A673 (cell line): ENCODE data around the gene ZFAND2B. TPM values are rescaled to one million over a fixed set of nuclear protein-coding genes. Genes with fewer than 3 reads are reported as not detected.

Source experiments
- BruUV-seq: library from RNA; stranded (reverse); fragments of 400-500 nt; replicated peaks from 2 replicates; lab custom pipeline; 2021; lab: Mats Ljungman, UMichigan
- CTCF ChIA-PET: fragments of 300-600 bp; sonication (Branson Sonifier 250); formaldehyde crosslinking; loops from one replicate; lab custom pipeline; 2022; ENCODE audit warnings: antibody characterized with exemption; lab: Charles Lee
- POLR2A ChIA-PET: fragments of 300-600 bp; sonication (Branson Sonifier 250); formaldehyde crosslinking; loops from one replicate; lab custom pipeline; 2022; ENCODE audit warnings: antibody characterized with exemption; ENCODE audit not compliant: low non-redundant PET; lab: Charles Lee
- DNase-seq: peaks from one replicate; pipeline ENCODE4 v3.0.0-alpha.2; 2015; ENCODE audit warnings: low spot score
- H3K27ac ChIP-seq: fragments of 200-600 bp; sonication (generic); 2 replicates; pipeline ENCODE4 v1.5.1; 2016; ENCODE audit warnings: mixed run types, low read depth, mild to moderate bottlenecking, mixed read lengths, antibody characterized with exemption, low read length; ENCODE audit not compliant: poor library complexity, severe bottlenecking
- H3K27me3 ChIP-seq: fragments of 200-600 bp; sonication (generic); replicated peaks from 2 replicates; pipeline ENCODE4 v1.6.1; 2017; ENCODE audit warnings: mixed run types, low read depth, mild to moderate bottlenecking, mixed read lengths, antibody characterized with exemption, low read length; ENCODE audit not compliant: insufficient read depth, poor library complexity
- H3K36me3 ChIP-seq: fragments of 200-600 bp; sonication (generic); 2 replicates; pipeline ENCODE4 v1.6.1; 2016; ENCODE audit warnings: mixed run types, mild to moderate bottlenecking, mixed read lengths, antibody characterized with exemption, low read length; ENCODE audit not compliant: insufficient read depth, poor library complexity, severe bottlenecking
- H3K4me1 ChIP-seq: fragments of 200-600 bp; sonication (generic); 2 replicates; pipeline ENCODE4 v1.6.1; 2017; ENCODE audit warnings: mixed run types, mild to moderate bottlenecking, mixed read lengths, antibody characterized with exemption, low read length; ENCODE audit not compliant: insufficient read depth, poor library complexity, severe bottlenecking
- H3K4me3 ChIP-seq: fragments of 200-600 bp; sonication (generic); 2 replicates; pipeline ENCODE4 v1.5.1; 2016; ENCODE audit warnings: low read depth, mixed run types, mild to moderate bottlenecking, mixed read lengths, low read length; ENCODE audit not compliant: poor library complexity, severe bottlenecking
- H3K9me3 ChIP-seq: fragments of 200-600 bp; sonication (generic); 2 replicates; pipeline ENCODE4 v1.6.1; 2016; ENCODE audit warnings: mixed run types, low read depth, mild to moderate bottlenecking, mixed read lengths, antibody characterized with exemption, low read length; ENCODE audit not compliant: poor library complexity, severe bottlenecking
- EZH2 ChIP-seq: fragments of 200-600 bp; sonication (generic); IDR thresholded peaks from 2 replicates; pipeline ENCODE4 v1.6.1; 2017; ENCODE audit warnings: borderline replicate concordance, low read depth, mild to moderate bottlenecking, mixed read lengths, antibody characterized with exemption, low read length; ENCODE audit not compliant: poor library complexity, severe bottlenecking
- intact Hi-C: fragments of 100-400 bp; cut with micrococcal nuclease; formaldehyde crosslinking; loops from one replicate; pipeline ENCODE4 v1.10.0; 2022; ENCODE audit not compliant: unreplicated experiment
- total RNA-seq: library from RNA; stranded (reverse); gene quantifications from 2 replicates; pipeline ENCODE4 v1.2.3, GENCODE V29; 2021
- TF ChIP-seq, protein P1 (sequence below): fragments of 300-800, 200-600 bp; sonication (generic); conservative IDR thresholded peaks from 2 replicates; pipeline ENCODE4 v1.5.1; 2017; ENCODE audit warnings: low read depth, mild to moderate bottlenecking, antibody characterized with exemption, low read length, moderate library complexity, mixed read lengths

The ZFAND2B gene
- total RNA-seq, 1 experiment from 2014 or later, result 20.0 TPM

- Histone ChIP-seq H3K4me1 (peaks cover 37% of the 10 kb centered on the region), H3K4me3 (peak overlapping the region; percentile 71), H3K27ac (peak overlapping the region; percentile 62), H3K27me3 (peaks cover 22% of the 10 kb centered on the region), H3K9me3 (no peaks in the 10 kb centered on the region), H3K36me3 (peaks cover 5% of the 10 kb centered on the region)
- TSS peak; percentile 41 for BruUV-seq
- intact Hi-C loops, result no loop called here
- no peak for TF ChIP-seq EZH2
- TF ChIP-seq, protein P1, sequence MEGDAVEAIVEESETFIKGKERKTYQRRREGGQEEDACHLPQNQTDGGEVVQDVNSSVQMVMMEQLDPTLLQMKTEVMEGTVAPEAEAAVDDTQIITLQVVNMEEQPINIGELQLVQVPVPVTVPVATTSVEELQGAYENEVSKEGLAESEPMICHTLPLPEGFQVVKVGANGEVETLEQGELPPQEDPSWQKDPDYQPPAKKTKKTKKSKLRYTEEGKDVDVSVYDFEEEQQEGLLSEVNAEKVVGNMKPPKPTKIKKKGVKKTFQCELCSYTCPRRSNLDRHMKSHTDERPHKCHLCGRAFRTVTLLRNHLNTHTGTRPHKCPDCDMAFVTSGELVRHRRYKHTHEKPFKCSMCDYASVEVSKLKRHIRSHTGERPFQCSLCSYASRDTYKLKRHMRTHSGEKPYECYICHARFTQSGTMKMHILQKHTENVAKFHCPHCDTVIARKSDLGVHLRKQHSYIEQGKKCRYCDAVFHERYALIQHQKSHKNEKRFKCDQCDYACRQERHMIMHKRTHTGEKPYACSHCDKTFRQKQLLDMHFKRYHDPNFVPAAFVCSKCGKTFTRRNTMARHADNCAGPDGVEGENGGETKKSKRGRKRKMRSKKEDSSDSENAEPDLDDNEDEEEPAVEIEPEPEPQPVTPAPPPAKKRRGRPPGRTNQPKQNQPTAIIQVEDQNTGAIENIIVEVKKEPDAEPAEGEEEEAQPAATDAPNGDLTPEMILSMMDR, result no peak
- ChIA-PET CTCF (interaction anchor here (0.6 to 1.1 kb wide), 3 partner anchors 26 to 80 kb away, joined by 6 to 10 read pairs (median 8); no protein-coding TSS in a partner anchor), POLR2A (no interaction called here)
- DNase-seq, result no peak
Observed at GRCh38 chr2:219252570-219252899, 46.0 kb downstream of the ZFAND2B start.

DNA sequence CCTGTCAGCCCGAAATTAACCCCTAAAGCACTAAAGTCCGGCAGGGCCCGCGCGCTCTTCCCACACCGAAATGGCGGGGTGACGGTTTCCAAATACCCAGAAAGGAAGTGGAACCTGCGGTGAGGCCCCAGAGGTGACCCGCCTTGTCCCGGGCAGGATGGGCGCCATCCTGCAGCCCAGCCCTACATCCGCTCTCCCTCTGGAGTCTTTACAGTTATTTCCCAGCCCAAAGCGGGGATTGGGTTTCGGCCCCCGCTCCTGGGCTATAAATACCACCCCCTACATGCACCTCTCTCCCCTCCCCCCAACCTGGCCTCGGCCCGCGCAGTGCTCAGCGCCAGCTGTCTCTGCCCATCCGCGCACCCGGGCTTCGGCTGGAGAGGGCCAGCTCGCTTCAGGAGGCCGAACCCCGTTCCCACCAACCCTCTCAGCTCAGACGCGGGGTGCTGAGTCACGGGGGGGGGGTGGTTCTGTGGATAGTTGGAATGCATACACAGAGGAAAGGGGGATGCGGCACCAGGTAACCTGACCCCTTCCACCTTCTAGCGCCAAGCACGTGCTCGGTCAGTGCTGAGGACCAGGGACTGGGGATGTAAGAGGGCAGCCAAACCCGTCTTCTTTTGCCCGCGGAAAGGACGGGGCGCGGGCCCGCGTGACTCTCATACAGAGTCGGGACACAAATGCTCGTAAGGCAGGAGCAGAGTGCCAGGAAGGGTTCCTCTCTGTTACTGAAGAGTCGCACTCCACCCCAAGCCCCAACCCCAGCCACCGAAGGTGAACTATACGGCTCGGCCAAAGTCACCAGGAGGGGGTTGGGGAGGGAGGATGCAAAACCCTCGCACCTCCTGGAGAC is 46.5 kb downstream of the ZFAND2B start, which contains the start of gene TUBA4B:
Gene TUBA4B (plus strand): TSS at position 344 of the 853 bp plus-strand sequence. CDS start 165 bp downstream, at position 509.
- ChIA-PET CTCF (interaction anchor here (0.6 to 1.1 kb wide), 5 partner anchors 25 to 180 kb away, joined by 3 to 10 read pairs (median 6); no protein-coding TSS in a partner anchor), POLR2A (no interaction called here)
- TF ChIP-seq, protein P1, result no peak
- TF ChIP-seq EZH2, result no peak
- intact Hi-C loops, result no loop called here
- Histone ChIP-seq H3K27me3 (peaks cover 22% of the 10 kb centered on the region), H3K36me3 (peaks cover 5% of the 10 kb centered on the region), H3K4me1 (peaks cover 37% of the 10 kb centered on the region), H3K4me3 (peak within 1 kb of the TSS; percentile 71), H3K9me3 (no peaks in the 10 kb centered on the region), H3K27ac (peak within 1 kb of the TSS; percentile 62)
- no peak for DNase-seq
- no TSS peak for BruUV-seq

DNA sequence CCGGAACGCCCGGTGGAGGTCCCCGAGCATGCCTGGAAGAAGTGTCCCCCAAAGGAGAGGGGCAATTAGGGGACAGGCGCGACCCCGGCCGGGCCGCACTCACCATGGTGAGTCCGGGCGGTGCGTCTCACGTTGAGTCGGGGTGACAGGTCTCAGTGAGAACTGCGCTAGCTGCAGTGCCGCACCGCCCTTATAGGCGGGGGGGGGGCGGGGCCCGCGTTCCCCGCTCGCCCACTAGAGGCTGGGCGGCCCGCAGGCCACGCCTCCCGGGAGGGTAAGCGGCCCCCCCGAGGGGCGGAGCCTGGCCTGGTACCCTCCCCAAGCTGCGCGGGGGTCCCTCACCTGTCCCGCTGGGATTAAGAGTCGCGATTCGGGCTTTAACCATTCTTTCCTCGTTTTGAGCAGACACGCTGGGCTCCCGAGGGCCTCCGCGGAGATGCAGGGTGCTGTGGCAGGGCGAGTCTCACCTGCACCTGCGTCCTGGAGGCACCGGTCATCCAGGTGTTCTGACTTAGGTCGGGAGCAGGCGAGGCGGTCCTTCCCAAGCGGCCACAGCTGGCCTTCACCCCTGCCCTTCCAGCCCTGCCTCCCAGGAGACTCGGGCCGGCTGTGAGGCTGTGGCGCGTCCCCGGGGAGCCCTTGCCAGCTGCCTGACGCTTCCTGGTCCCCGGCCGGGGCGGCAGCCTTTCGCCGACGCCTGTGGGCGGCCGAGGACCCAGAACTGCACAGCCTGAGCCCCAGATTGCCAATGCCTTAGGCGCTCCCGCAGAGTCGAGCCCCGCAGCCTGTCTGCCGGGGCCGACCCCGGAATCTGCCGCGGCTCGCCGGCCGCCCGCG is 47.4 kb downstream of the ZFAND2B start, which contains the start of gene TUBA4A:
Gene TUBA4A (minus strand): TSS at position 166 of the 837 bp plus-strand sequence. CDS start 60 bp downstream, at position 106.
- CTCF ChIA-PET, result interaction anchor here (0.6 to 1.0 kb wide), 4 partner anchors 14 to 180 kb away, joined by 3 to 8 read pairs (median 4); no protein-coding TSS in a partner anchor
- peak within 1 kb of the TSS; percentile 71 for H3K4me3 ChIP-seq
- DNase-seq, result peak; percentile 86
- intact Hi-C loops, result no loop called here
- H3K9me3 ChIP-seq, result no peaks in the 10 kb centered on the region
- BruUV-seq, result no TSS peak
- peaks cover 33% of the 10 kb centered on the region for H3K4me1 ChIP-seq
- peaks cover 22% of the 10 kb centered on the region for H3K27me3 ChIP-seq
- TF ChIP-seq EZH2, result no peak
- TF ChIP-seq, protein P1, result no peak
- POLR2A ChIA-PET, result no interaction called here
- peaks cover 5% of the 10 kb centered on the region for H3K36me3 ChIP-seq
- peak within 1 kb of the TSS; percentile 62 for H3K27ac ChIP-seq
